Activated T-cell treated with anti-CD3 and anti-CD28 coated beads, Interleukin-2, amount 50 U/mL, for 72 hours (primary cell): ENCODE data around the gene COL5A1. TPM values are rescaled to one million over a fixed set of nuclear protein-coding genes. Genes with fewer than 3 reads are reported as not detected.

Experiments
- ATAC-seq, 2 donors: fragments of 150-1000 bp; cut with Tn5 transposase; replicated peaks in 1 of 2; 2 replicates each; pipeline ENCODE4 v1.10.0; 2021; ENCODE audit warnings: moderate library complexity in 2 of 2, mild to moderate bottlenecking in 1 of 2
- DNase-seq, 2 donors: peaks; one replicate each; pipeline ENCODE4 v3.0.0; 2021 to 2022; ENCODE audit warnings: mixed read lengths in 1 of 2
- H3K27ac Mint-ChIP-seq: one replicate; pipeline ENCODE4 v1.8.0; 2022; ENCODE audit warnings: mild to moderate bottlenecking, moderate library complexity, mixed read lengths
- H3K27me3 Mint-ChIP-seq: one replicate; pipeline ENCODE4 v1.8.0; 2022; ENCODE audit warnings: low read depth, mixed read lengths
- H3K36me3 Mint-ChIP-seq, 2 donors: one replicate each; pipeline ENCODE4 v1.8.0; 2022; ENCODE audit warnings: mixed read lengths in 2 of 2, mild to moderate bottlenecking in 1 of 2; ENCODE audit not compliant: insufficient read depth in 2 of 2
- H3K4me1 Mint-ChIP-seq: one replicate; pipeline ENCODE4 v1.8.0; 2022; ENCODE audit warnings: low read depth, mixed read lengths
- H3K4me3 Mint-ChIP-seq, 2 donors: one replicate each; pipeline ENCODE4 v1.8.0; 2022; ENCODE audit warnings: mild to moderate bottlenecking in 2 of 2, mixed read lengths in 2 of 2, moderate library complexity in 2 of 2
- H3K9me3 Mint-ChIP-seq, 2 donors: one replicate each; pipeline ENCODE4 v1.8.0; 2022; ENCODE audit warnings: mixed read lengths in 2 of 2
- total RNA-seq, 2 donors: library from RNA; stranded (reverse); gene quantifications; one replicate each; pipeline ENCODE4 v1.2.3, GENCODE V29; 2022

COL5A1 gene
- total RNA-seq, 2 donors from 2014 or later: 0.49 TPM; not detected in 1

- no peaks in the 10 kb centered on the region for H3K27me3 Mint-ChIP-seq
- H3K36me3 Mint-ChIP-seq: peaks cover 3 to 4% of the 10 kb centered on the region in 2 donors
- H3K4me1 Mint-ChIP-seq: no peaks in the 10 kb centered on the region
- H3K27ac Mint-ChIP-seq: no peak overlapping the region
- H3K9me3 Mint-ChIP-seq: peaks cover 6% of the 10 kb centered on the region in 2 donors
- no peak overlapping the region for H3K4me3 Mint-ChIP-seq
- no peak for ATAC-seq
- no peak for DNase-seq
Measured at GRCh38 chr9:134616341-134616740, 25.3 kb upstream of the COL5A1 start.

GRCh38 chr9:134617246-134617645, 24.4 kb upstream of the COL5A1 start:
- no peaks in the 10 kb centered on the region for H3K4me1 Mint-ChIP-seq
- ATAC-seq: no peak
- peaks cover 2 to 3% of the 10 kb centered on the region in 2 donors for H3K9me3 Mint-ChIP-seq
- H3K4me3 Mint-ChIP-seq: no peak overlapping the region
- H3K27me3 Mint-ChIP-seq: no peaks in the 10 kb centered on the region
- no peak overlapping the region for H3K27ac Mint-ChIP-seq
- DNase-seq: no peak
- H3K36me3 Mint-ChIP-seq: peaks cover 2 to 3% of the 10 kb centered on the region in 2 donors

GRCh38 chr9:134617836-134618162, 23.8 kb upstream of the COL5A1 start:
- Mint-ChIP-seq H3K4me1 (no peaks in the 10 kb centered on the region), H3K4me3 (no peak overlapping the region), H3K27ac (no peak overlapping the region), H3K27me3 (no peaks in the 10 kb centered on the region), H3K9me3 (peaks cover 1 to 2% of the 10 kb centered on the region in 2 donors), H3K36me3 (peaks cover 0 to 2% of the 10 kb centered on the region in 2 donors)
- ATAC-seq: no peak
- no peak for DNase-seq

- Mint-ChIP-seq H3K27me3 (no peaks in the 10 kb centered on the region), H3K27ac (no peak overlapping the region), H3K36me3 (peaks cover 0 to 2% of the 10 kb centered on the region in 2 donors), H3K4me3 (no peak overlapping the region), H3K9me3 (peaks cover 0 to 1% of the 10 kb centered on the region in 2 donors), H3K4me1 (no peaks in the 10 kb centered on the region)
- ATAC-seq: no peak
- no peak for DNase-seq
Measured at GRCh38 chr9:134618163-134618832, 23.3 kb upstream of the COL5A1 start.

- no peaks in the 10 kb centered on the region for H3K4me1 Mint-ChIP-seq
- peaks cover 0 to 1% of the 10 kb centered on the region in 2 donors for H3K9me3 Mint-ChIP-seq
- H3K27me3 Mint-ChIP-seq: no peaks in the 10 kb centered on the region
- ATAC-seq (no peak), DNase-seq (no peak)
- no peak overlapping the region for H3K4me3 Mint-ChIP-seq
- H3K27ac Mint-ChIP-seq: no peak overlapping the region
- H3K36me3 Mint-ChIP-seq: peaks cover 0 to 2% of the 10 kb centered on the region in 2 donors
Measured at GRCh38 chr9:134618833-134619447, 22.7 kb upstream of the COL5A1 start.

- no peaks in the 10 kb centered on the region for H3K4me1 Mint-ChIP-seq
- no peaks in the 10 kb centered on the region for H3K36me3 Mint-ChIP-seq
- H3K27me3 Mint-ChIP-seq: no peaks in the 10 kb centered on the region
- no peak for DNase-seq
- H3K27ac Mint-ChIP-seq: no peak overlapping the region
- peaks cover 0 to 1% of the 10 kb centered on the region in 2 donors for H3K9me3 Mint-ChIP-seq
- no peak for ATAC-seq
- no peak overlapping the region for H3K4me3 Mint-ChIP-seq
Measured at GRCh38 chr9:134619448-134619982, 22.1 kb upstream of the COL5A1 start.

- no peaks in the 10 kb centered on the region for H3K4me1 Mint-ChIP-seq
- no peaks in the 10 kb centered on the region for H3K27me3 Mint-ChIP-seq
- no peak overlapping the region for H3K27ac Mint-ChIP-seq
- no peaks in the 10 kb centered on the region for H3K9me3 Mint-ChIP-seq
- DNase-seq (no peak), ATAC-seq (no peak)
- H3K36me3 Mint-ChIP-seq: no peaks in the 10 kb centered on the region
- H3K4me3 Mint-ChIP-seq: no peak overlapping the region
Measured at GRCh38 chr9:134619983-134620661, 21.5 kb upstream of the COL5A1 start.

- ATAC-seq: no peak
- H3K27me3 Mint-ChIP-seq: no peaks in the 10 kb centered on the region
- H3K4me1 Mint-ChIP-seq: no peaks in the 10 kb centered on the region
- H3K27ac Mint-ChIP-seq: no peak overlapping the region
- no peaks in the 10 kb centered on the region for H3K9me3 Mint-ChIP-seq
- no peak for DNase-seq
- H3K4me3 Mint-ChIP-seq: no peak overlapping the region
- H3K36me3 Mint-ChIP-seq: no peaks in the 10 kb centered on the region
Measured at GRCh38 chr9:134620751-134621557, 20.6 kb upstream of the COL5A1 start.

- ATAC-seq: no peak
Measured at GRCh38 chr9:134621558-134622110, 20.0 kb upstream of the COL5A1 start.

GRCh38 chr9:134622896-134623257, 18.7 kb upstream of the COL5A1 start:
- DNase-seq: no peak

More at GRCh38 chr9:134621558-134622110, 20.0 kb upstream of the COL5A1 start:
- Mint-ChIP-seq H3K27ac (no peak overlapping the region), H3K4me3 (no peak overlapping the region), H3K4me1 (no peaks in the 10 kb centered on the region), H3K36me3 (no peaks in the 10 kb centered on the region), H3K27me3 (no peaks in the 10 kb centered on the region), H3K9me3 (no peaks in the 10 kb centered on the region)
- DNase-seq: no peak

GRCh38 chr9:134623258-134624066, 18.1 kb upstream of the COL5A1 start:
- no peaks in the 10 kb centered on the region for H3K9me3 Mint-ChIP-seq
- H3K36me3 Mint-ChIP-seq: no peaks in the 10 kb centered on the region
- H3K4me1 Mint-ChIP-seq: no peaks in the 10 kb centered on the region
- H3K4me3 Mint-ChIP-seq: no peak overlapping the region
- DNase-seq: no peak
- no peaks in the 10 kb centered on the region for H3K27me3 Mint-ChIP-seq
- H3K27ac Mint-ChIP-seq: no peak overlapping the region
- ATAC-seq: no peak

More at GRCh38 chr9:134622896-134623257, 18.7 kb upstream of the COL5A1 start:
- no peak for ATAC-seq
- Mint-ChIP-seq H3K27me3 (no peaks in the 10 kb centered on the region), H3K4me1 (no peaks in the 10 kb centered on the region), H3K4me3 (no peak overlapping the region), H3K36me3 (no peaks in the 10 kb centered on the region), H3K27ac (no peak overlapping the region), H3K9me3 (no peaks in the 10 kb centered on the region)

GRCh38 chr9:134624137-134624591, 17.4 kb upstream of the COL5A1 start:
- DNase-seq (no peak), ATAC-seq (no peak)
- H3K27me3 Mint-ChIP-seq: no peaks in the 10 kb centered on the region
- no peaks in the 10 kb centered on the region for H3K36me3 Mint-ChIP-seq
- no peaks in the 10 kb centered on the region for H3K4me1 Mint-ChIP-seq
- H3K9me3 Mint-ChIP-seq: no peaks in the 10 kb centered on the region
- H3K4me3 Mint-ChIP-seq: no peak overlapping the region
- H3K27ac Mint-ChIP-seq: no peak overlapping the region
